ENCODE results near the gene G3BP2. TPM values are rescaled to one million over a fixed set of nuclear protein-coding genes. Genes with fewer than 3 reads are reported as not detected.

Gene G3BP2
- total and polyA plus RNA-seq, 11 donors: 13.0 to 126 (median 82.0) TPM

DNA sequence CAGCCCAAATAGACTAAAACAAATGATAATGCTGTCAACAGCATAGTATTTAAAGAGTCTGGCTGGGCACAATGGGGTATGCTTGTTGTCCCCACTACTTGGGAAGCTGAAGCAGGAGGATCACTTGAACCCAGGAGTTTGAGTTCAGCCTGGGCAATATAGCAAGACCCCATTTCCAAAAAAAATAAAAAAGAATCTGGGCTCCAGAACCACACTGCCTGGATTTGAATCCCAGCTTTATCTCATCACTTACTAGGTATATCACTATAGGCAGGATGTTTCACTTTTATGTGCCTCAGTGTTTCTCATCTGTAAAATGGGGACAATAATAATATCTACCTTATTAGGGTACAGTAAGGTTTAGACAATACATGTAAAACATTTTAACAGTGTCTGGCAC is 5.3 kb upstream of the G3BP2 start:
- TF ChIP-seq, protein P1, sequence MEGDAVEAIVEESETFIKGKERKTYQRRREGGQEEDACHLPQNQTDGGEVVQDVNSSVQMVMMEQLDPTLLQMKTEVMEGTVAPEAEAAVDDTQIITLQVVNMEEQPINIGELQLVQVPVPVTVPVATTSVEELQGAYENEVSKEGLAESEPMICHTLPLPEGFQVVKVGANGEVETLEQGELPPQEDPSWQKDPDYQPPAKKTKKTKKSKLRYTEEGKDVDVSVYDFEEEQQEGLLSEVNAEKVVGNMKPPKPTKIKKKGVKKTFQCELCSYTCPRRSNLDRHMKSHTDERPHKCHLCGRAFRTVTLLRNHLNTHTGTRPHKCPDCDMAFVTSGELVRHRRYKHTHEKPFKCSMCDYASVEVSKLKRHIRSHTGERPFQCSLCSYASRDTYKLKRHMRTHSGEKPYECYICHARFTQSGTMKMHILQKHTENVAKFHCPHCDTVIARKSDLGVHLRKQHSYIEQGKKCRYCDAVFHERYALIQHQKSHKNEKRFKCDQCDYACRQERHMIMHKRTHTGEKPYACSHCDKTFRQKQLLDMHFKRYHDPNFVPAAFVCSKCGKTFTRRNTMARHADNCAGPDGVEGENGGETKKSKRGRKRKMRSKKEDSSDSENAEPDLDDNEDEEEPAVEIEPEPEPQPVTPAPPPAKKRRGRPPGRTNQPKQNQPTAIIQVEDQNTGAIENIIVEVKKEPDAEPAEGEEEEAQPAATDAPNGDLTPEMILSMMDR (IDR thresholded peaks at IDR 0.05): no peak
- H3K9me3 ChIP-seq: no peaks in the 10 kb centered on the region
- DNase-seq (no peak), ATAC-seq (no peak)
- H3K4me3 ChIP-seq: no peak overlapping the region
- no peaks in the 10 kb centered on the region for H3K36me3 ChIP-seq
- no peak overlapping the region for H3K27ac ChIP-seq
- no peaks in the 10 kb centered on the region for H3K27me3 ChIP-seq
- intact Hi-C loops (cut with DNase I): loop anchor here in 3 of 10 donors (5.0 to 10.0 kb wide), 3 partner anchors 39 to 166 kb away; partner anchors contain the start of genes RCHY1 (in 1 of the 3) and THAP6 (in 1 of the 3)
- peaks cover 0 to 9% (median 5%) of the 10 kb centered on the region in 12 donors for H3K4me1 ChIP-seq

DNA sequence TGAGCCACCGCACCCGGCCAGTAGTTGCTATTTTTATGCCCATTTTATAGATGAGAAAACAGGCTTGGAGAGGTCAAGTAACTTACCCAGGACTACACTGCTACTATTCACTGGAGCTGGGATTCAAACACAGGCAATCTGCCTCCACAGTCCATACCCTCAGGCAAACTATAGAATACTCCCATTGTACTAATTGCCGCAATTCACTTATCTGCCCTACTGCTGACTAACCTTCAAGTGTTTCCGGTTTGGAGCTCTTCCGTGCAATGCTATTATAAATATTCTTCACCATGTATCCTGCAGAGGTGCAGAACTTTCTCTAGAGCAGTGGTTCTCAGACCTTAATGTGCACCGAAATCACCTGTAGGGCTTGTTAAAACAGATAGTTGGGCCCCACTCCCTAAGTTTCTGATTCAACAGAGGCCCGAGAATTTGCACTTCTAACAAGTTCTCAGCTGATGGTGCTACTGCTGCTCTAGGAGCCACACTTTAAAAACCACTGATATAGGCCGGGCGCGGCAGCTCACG is 1.9 kb upstream of the G3BP2 start:
- 89 to 93% (median 91%) methylated on average over 11 of the region's 11 CpGs for WGBS, 4 donors
- no peak overlapping the region for H3K27ac ChIP-seq

DNA sequence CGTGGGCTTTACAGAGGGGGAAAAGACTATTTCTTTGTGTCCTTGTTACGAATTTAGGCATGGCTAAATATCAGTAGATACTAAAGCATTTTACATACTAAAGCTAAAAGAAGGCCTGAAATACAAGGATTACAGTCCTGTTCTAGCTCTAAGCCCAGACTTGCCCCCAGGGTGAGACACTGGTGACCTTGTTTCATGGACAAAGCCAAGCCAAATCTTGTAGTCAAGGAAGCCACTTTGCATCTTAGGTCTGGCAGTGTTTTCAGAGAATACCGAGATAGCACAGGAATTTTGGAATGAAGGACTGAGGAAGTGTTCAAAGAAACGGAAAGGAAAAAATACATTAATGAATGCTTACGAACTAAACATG is 733 bp upstream of the G3BP2 start:
- ATAC-seq (no peak), DNase-seq (no peak)
- Histone ChIP-seq H3K27ac (peak overlapping the region; percentile 83 to 99 (median 96)), H3K27me3 (no peaks in the 10 kb centered on the region), H3K36me3 (no peaks in the 10 kb centered on the region), H3K4me3 (peak overlapping the region; percentile 74 to 100 (median 83)), H3K9me3 (no peaks in the 10 kb centered on the region), H3K4me1 (peaks cover 0 to 41% (median 27%) of the 10 kb centered on the region in 12 donors)
- TF ChIP-seq, protein P1 (IDR thresholded peaks at IDR 0.05): no peak
- no peak for TF ChIP-seq POLR2A (IDR thresholded peaks at IDR 0.05)
- 17 to 26% (median 24%) methylated on average over 5 of the region's 5 CpGs for WGBS, 4 donors
- intact Hi-C loops (cut with DNase I): loop anchor here in 9 of 10 donors (1.0 to 10.0 kb wide), 6 partner anchors 48 to 171 kb away; partner anchors contain the start of genes USO1 (in 9 of the 9), RCHY1 (in 2 of the 9) and THAP6 (in 2 of the 9)

More for the DNA sequence above, 1.9 kb upstream of the G3BP2 start:
- Histone ChIP-seq H3K4me1 (peaks cover 0 to 30% (median 22%) of the 10 kb centered on the region in 12 donors), H3K4me3 (no peak overlapping the region), H3K9me3 (no peaks in the 10 kb centered on the region), H3K36me3 (no peaks in the 10 kb centered on the region), H3K27me3 (no peaks in the 10 kb centered on the region)
- no peak for ATAC-seq
- DNase-seq: no peak
- TF ChIP-seq POLR2A (IDR thresholded peaks at IDR 0.05): no peak
- TF ChIP-seq, protein P1 (IDR thresholded peaks at IDR 0.05): no peak
- intact Hi-C loops (cut with DNase I): loop anchor here in 3 of 10 donors (5.0 to 10.0 kb wide), 3 partner anchors 42 to 170 kb away; partner anchors contain the start of genes RCHY1 (in 1 of the 3) and THAP6 (in 1 of the 3)

DNA sequence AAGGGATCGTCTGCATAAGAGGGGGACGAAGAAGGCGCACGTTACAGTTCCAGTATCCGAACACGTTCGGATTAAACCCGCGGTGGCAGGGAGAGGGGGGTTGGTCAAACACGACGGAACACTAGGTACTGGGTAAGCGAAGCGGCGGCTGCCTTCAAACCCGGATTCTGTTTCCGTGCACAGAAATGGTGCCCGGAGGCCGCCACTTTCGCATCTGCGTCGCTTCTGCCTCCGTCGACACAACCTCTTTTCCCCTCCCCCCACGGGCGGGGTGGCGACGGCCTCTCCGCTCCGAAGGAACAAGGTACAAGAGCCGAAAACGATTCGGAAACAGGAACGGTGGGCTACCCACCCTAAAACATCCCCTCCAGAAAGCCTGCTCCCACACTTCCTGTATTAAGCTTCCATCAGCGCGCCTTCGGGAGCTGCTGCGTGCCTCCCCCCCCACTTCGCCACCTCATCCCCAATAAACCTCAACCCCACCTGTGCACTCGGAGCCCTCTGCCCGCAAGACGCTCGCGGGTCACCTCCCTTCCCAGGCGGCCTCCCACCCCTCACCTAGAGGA is 667 bp downstream of the G3BP2 start:
- H3K36me3 ChIP-seq: no peaks in the 10 kb centered on the region
- peaks cover 0 to 55% (median 34%) of the 10 kb centered on the region in 12 donors for H3K4me1 ChIP-seq
- TF ChIP-seq, protein P1 (IDR thresholded peaks at IDR 0.05): no peak
- TF ChIP-seq POLR2A (IDR thresholded peaks at IDR 0.05): no peak
- peak; percentile 68 to 85 (median 73) for DNase-seq
- WGBS, 4 donors: 0 to 1% (median 0%) methylated on average over 36 to 44 of the region's 44 CpGs
- intact Hi-C loops (cut with DNase I): loop anchor here in 9 of 10 donors (1.0 to 10.0 kb wide), 6 partner anchors 50 to 172 kb away; partner anchors contain the start of genes USO1 (in 9 of the 9), RCHY1 (in 2 of the 9) and THAP6 (in 2 of the 9)
- peak; percentile 12 to 46 (median 34) for ATAC-seq
- no peaks in the 10 kb centered on the region for H3K27me3 ChIP-seq
- peak overlapping the region; percentile 74 to 100 (median 83) for H3K4me3 ChIP-seq
- no peaks in the 10 kb centered on the region for H3K9me3 ChIP-seq
- H3K27ac ChIP-seq: peak overlapping the region; percentile 75 to 99 (median 96)

Measured in heart left ventricle (tissue), 16 donors.